NB4 (cell line): ENCODE measurements around the gene ARHGEF4.

Experiments used
- POLR2A ChIP-seq: IDR thresholded peaks from 2 replicates; pipeline ENCODE4 v1.6.1; 2011; ENCODE audit warnings: mild to moderate bottlenecking; ENCODE audit not compliant: insufficient read length; ENCODE audit errors: extremely low read depth
- TF ChIP-seq, protein P1 (sequence below): IDR thresholded peaks from one replicate; pipeline ENCODE4 v1.5.1; 2012; ENCODE audit warnings: low read depth, low read length

GRCh38 chr2:130901061-130901460 lies 64.3 kb downstream of the ARHGEF4 start:
- TF ChIP-seq, protein P1, sequence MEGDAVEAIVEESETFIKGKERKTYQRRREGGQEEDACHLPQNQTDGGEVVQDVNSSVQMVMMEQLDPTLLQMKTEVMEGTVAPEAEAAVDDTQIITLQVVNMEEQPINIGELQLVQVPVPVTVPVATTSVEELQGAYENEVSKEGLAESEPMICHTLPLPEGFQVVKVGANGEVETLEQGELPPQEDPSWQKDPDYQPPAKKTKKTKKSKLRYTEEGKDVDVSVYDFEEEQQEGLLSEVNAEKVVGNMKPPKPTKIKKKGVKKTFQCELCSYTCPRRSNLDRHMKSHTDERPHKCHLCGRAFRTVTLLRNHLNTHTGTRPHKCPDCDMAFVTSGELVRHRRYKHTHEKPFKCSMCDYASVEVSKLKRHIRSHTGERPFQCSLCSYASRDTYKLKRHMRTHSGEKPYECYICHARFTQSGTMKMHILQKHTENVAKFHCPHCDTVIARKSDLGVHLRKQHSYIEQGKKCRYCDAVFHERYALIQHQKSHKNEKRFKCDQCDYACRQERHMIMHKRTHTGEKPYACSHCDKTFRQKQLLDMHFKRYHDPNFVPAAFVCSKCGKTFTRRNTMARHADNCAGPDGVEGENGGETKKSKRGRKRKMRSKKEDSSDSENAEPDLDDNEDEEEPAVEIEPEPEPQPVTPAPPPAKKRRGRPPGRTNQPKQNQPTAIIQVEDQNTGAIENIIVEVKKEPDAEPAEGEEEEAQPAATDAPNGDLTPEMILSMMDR, result no peak
- no peak for TF ChIP-seq POLR2A
